Measurements from ENCODE around the gene CLVS2. TPM values are rescaled to one million over a fixed set of nuclear protein-coding genes. Genes with fewer than 3 reads are reported as not detected.
A peak's percentile ranks its signal among the peaks of the same experiment; 100 is the strongest.

Gene CLVS2
- total RNA-seq, 1 experiment from 2014 or later, result not detected

GRCh38 chr6:123024976-123025375 lies 28.9 kb downstream of the CLVS2 start:
- DNase-seq (ENCODE audit: low read depth), result no peak

GRCh38 chr6:123027408-123027807 lies 31.4 kb downstream of the CLVS2 start:
- no peak for DNase-seq (ENCODE audit: low read depth)

DNA sequence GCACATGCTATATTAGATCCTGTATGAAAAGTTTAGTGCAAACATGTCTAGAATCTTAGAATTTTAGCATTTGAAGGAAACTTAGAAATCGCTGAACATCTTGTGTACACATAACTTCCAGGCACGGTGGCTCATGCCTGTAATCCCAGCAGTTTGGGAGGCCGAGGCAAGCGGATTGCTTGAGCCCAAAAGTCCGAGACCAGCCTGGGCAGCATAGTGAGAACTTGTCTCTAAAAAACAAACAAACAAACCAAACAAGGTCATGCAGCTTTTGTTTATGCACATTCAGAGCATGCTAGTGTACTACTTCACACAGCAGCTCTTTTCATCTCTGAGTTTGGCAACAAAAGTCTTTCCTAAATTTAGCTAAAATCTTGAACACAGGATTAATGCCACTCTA lies 32.2 kb downstream of the CLVS2 start:
- DNase-seq (ENCODE audit: low read depth), result no peak

DNA sequence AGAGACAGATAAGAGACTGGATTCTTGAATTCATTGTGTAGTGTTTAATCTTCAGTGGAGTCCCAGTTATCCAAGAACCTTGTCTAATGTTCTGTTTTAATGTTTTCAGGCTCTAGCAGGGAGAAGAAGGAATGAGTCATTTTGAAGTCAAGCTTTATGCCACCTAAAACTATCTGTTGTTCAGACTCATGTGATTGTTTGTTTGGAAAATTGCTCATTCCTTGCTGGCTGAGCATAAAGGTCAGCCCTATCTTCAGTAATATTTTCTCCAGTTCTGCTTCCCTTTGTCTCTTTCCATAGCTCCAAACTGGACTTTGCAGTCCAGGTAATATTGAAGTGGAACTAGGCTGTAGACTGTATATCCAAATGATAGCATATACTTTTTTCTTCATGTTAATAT lies 34.2 kb downstream of the CLVS2 start:
- peak; percentile 13 for DNase-seq (ENCODE audit: low read depth)

- DNase-seq (ENCODE audit: low read depth), result no peak
These were observed 40.6 kb downstream of the CLVS2 start for GRCh38 chr6:123036648-123037047.

GRCh38 chr6:123039431-123039830 lies 43.4 kb downstream of the CLVS2 start:
- no peak for DNase-seq (ENCODE audit: low read depth)

- no peak for DNase-seq (ENCODE audit: low read depth)
These were observed 46.4 kb downstream of the CLVS2 start for GRCh38 chr6:123042401-123042800.

DNA sequence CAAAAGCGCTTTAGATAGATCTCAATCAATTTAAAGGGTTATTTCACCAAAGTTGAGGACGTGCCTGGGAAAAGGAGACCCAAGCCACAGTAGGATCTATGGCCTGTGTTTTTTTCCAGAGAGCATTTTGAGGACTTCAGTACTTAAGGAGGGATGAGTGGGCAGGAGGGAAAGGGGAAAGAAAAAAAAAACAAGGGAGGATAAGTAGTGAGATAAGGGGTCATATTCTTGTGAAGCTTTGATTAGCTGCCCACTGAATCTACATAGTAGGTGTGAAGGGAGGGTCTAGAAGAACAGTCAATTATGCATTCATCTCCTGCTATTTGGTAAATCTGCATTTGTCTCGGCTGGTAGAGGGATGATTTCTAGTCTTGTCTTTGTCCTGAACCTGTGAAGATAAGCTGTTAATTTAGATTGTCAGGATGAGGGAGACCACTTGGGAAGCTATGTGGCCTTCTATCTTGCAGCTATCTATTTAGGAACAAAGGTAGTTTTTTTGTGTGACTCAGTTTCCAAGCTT lies 48.4 kb downstream of the CLVS2 start:
- no peak for DNase-seq (ENCODE audit: low read depth)

DNA sequence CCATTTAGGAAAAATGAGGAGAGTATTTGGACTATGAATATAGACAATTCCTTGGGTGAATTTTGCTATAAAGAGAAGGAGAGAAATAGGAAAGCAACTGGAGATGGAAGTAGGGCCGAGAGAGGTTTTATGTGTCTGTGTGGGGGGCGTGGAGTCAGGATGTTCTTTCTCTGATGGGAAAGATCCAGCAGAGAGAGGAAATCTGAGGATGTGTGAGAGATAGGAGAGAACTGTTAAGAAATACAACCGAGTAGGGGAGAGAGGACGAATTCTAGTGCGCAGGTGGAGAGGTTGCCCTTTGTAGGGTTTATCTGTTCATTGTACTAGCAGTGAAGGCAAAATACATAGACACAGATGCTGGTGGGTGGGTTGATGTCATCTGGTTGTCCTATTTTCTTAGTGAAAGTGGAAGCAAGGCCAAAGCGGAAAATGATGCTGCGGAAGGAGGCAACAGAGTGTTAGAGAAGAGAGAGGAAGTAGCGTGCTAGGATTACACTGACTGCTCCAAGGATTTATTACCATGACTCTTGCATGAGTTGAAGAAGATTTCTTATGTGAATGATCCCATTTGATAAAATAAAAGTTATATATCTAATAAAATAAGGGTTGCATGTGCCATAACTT lies 57.7 kb downstream of the CLVS2 start:
- DNase-seq (ENCODE audit: low read depth), result no peak

DNA sequence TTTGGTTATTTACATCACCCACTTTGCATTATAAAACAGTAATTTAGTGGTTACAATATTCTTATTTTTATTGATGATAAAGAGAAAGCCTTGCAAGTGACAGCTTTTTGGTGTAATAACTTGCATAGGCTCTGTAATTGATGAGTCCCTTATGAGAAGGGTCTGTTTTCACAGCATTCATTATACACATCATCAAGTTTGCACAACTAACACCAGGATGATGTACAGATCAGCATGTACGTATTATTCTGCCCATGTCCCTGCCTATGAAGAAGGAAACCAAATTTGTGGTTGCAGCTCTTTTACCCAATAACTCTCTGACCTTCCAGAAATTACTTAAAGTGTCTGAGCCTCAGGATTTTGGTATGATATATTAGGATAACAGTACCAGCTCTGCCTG lies 59.2 kb downstream of the CLVS2 start:
- no peak for DNase-seq (ENCODE audit: low read depth)

DNA sequence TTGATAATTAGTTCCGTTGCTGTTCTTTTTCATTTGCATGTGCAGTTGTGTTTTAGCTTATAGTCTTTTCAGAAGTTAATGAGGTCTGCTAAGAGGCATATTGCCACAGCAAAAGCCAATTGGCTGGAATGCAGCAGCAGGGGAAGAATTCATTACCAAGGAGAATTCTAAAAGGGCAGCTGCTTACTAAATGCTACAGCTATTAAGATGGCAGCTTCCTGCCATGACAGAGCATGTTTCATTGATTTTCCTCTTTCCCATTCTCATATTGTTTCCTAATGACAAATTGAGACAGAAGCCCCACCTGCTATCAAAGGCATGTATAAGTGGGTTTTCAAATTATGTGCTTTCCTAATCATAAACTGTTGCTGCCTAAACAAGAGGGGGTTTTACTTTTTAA lies 66.6 kb downstream of the CLVS2 start:
- no peak for DNase-seq (ENCODE audit: low read depth)

DNA sequence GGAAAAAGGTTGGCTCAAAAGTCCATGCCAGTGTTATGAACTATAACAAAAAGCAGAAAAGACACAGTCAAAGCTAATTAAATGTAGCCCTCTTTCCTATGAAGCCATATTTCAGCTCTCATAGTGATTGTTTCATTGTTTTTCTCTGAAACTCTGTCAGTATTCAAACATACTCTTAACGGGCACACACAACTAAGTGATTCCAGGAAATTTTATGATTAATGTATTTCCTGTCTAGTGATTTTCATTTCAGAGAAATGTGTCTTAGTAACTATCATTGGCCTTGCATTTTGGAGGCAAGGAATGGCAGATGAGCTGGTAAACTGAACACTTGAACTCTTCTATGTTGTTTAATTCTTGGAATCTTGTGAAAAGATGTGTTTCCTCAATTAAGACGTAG lies 68.0 kb downstream of the CLVS2 start:
- DNase-seq (ENCODE audit: low read depth), result no peak

DNA sequence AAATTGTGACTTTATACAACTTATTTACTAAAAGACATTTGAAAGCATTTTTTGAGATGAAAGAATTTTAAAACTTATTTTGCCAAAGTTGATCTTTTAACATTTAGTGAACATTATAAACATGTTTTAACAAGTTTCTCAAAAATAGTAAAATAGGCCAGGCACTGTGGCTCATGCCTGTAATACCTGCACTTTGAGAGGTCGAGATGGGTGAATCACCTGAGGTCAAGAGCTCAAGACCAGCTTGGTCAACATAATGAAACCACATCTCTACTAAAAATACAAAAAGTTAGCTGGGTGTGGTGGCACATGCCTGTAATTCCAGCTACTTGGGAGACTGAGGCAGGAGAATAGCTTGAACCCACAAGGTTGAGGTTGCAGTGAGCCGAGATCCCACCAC lies 78.6 kb downstream of the CLVS2 start:
- DNase-seq (ENCODE audit: low read depth), result no peak

DNA sequence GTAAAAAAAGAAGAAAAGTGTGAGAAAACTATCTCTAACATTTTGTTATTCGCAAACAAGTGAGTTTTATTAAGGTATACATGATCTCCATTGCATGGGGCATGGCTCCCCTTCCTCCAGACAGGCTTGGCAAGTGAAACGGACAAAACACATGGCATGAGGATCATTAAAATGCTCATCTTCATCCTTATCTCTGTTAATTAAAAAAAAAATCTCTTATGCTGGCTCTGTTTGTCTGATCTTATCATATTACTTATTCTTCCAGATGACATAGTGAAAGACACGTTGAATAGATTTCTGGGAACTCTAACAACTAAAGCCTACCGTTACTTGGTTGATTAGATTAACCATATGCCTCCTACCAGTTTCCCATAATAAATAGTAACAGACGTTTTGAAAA lies 89.4 kb downstream of the CLVS2 start:
- no peak for DNase-seq (ENCODE audit: low read depth)

GRCh38 chr6:123089226-123089625 lies 93.2 kb downstream of the CLVS2 start:
- no peak for DNase-seq (ENCODE audit: low read depth)

GRCh38 chr6:123091091-123091895 lies 95.3 kb downstream of the CLVS2 start:
- DNase-seq (ENCODE audit: low read depth), result peak; percentile 83

DNA sequence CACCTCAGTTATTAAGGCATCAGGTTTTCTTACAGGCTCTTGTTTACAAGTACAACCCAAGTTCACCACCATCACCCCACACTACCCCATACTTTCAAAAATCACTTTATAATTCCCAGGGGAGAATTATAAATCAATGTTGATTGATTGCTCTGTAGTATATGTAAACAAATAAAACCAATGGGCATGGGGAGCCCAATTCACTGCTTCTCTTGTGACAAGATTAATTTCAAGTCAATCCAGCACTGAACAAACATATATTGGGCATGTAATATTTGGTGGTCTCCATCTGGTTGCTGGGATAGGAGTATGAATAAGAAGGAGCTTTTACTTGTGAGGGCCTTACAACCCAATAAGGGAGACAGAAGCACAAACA lies 95.8 kb downstream of the CLVS2 start:
- DNase-seq (ENCODE audit: low read depth), result no peak

DNA sequence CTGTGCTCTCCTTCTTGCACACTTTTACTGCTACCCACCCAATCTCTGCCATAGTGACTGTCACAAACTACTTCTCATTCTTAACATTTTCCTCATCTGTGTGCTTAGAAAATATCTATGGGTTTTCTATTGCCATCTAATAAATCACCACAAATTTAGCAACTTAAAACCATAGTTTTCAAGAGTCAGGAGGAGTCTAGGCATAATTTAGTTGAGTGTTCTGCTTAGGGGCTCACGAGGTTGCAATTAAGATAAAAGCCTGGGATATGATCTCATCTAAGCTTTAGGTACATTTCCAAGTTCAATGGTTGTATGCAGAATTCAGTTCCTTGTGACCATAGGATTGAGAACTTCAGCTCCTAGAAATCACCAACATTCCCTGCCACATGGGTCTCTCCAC lies 98.8 kb downstream of the CLVS2 start:
- DNase-seq (ENCODE audit: low read depth), result no peak

- no peak for DNase-seq (ENCODE audit: low read depth)
These were observed 109.5 kb downstream of the CLVS2 start for GRCh38 chr6:123105561-123105960.

- DNase-seq (ENCODE audit: low read depth), result no peak
These were observed 120.3 kb downstream of the CLVS2 start for GRCh38 chr6:123116370-123116769.

DNA sequence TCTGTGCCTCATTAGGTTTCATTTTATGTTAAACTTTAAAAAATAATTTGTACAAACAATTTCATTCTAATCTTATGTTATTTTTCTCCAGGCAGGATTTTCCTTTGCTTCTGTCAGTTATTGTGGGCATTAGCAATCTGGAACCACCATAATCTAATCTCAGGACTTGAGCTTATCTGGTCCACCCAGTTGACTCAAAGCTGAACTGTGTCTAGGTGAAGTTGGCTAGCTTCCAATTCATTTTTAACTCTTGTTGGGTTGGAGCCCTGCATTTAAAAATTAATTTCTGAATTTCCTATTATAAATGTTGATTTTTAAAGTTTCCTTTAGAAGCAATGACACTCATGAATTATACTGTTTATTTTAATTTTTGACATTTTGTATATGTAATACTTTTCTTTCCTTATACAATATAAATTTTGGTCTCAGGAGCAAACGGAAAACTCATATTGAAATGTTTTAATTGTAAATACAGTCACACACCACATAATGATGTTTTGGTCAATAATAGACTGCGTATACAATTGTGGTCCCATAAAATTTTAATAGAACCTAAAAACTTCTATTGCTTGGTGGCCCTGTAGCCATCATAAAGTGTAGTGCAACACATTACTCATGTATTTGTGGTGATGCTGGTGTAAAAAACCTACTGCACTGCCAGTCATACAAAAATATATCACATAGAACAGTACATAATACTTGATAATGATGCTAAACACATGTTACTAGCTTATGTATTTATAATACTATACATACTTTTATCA lies 121.3 kb downstream of the CLVS2 start:
- DNase-seq (ENCODE audit: low read depth), result no peak

GRCh38 chr6:123118811-123119210 lies 122.8 kb downstream of the CLVS2 start:
- no peak for DNase-seq (ENCODE audit: low read depth)

Data from HT1080 (cell line).